GM21360 (cell line): ENCODE results near the gene ANO9.
"Not testable (repeated sequence)": the region's sequence is repeated elsewhere in the genome, so short reads cannot be mapped to it uniquely, and the experiment has no call there.

Source experiments
- ATAC-seq: cut with Tn5 transposase; IDR thresholded peaks from one replicate; pipeline ENCODE4 v1.9.1; 2021; ENCODE audit warnings: mild to moderate bottlenecking, moderate library complexity; ENCODE audit not compliant: unreplicated experiment

ANO9 gene

GRCh38 chr11:405323-405953, 36.4 kb downstream of the ANO9 start:
- ATAC-seq, result no peak

DNA sequence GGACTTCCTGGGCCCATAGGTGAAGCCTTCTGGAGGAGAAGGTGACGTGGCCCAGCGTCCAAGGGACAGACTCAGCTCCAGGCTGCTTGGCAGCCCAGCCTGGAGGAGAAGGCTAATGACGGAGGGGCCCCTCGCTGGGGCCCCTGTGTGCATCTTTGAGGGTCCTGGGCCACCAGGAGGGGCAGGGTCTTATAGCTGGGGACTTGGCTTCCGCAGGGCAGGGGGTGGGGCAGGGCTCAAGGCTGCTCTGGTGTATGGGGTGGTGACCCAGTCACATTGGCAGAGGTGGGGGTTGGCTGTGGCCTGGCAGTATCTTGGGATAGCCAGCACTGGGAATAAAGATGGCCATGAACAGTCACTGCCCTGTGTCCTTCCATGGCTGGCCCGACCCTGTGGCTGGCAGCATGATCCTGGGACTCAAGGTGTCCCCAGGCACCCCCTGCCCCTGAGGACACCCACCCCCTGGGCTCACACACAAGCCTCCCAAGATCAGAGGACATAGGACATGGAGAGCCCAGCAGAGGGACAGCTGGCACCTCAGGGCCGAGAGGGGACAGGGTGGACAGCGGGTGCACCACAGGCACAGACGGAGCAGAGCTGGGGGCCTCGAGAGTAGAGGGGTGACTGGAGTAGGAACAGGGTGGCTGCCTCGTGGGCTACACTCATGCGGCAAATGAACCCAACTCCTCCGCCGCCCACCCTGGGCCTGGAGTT, 37.1 kb downstream of the ANO9 start:
- no peak for ATAC-seq

DNA sequence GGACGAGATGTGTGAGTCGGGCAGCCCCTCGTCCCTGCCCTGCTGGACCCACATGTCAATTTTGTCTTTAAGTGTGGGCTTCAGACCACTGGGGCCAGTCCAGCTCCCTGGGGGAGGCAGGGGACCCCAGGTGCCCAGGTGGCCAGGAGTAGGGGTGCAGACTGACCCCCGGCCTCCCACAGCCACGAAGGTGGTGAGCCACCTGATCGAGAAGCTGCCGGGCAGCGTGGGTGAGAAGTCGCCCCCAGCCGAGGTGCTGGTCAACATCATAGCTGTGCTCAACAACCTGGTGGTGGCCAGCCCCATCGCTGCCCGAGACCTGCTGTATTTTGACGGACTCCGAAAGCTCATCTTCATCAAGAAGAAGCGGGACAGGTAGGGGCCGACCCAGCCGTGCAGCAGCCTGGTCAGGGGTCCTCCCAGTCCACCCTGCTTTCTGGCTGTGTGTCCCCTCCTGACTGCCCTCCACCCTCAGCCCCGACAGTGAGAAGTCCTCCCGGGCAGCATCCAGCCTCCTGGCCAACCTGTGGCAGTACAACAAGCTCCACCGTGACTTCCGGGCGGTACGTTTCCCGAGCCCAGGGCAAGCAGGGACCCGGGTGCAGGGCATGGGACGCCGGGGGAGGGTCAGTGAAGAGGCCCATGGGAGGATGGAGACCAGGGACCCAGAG, 37.9 kb downstream of the ANO9 start:
- ATAC-seq, result no peak

GRCh38 chr11:403021-403760, 38.6 kb downstream of the ANO9 start:
- ATAC-seq, result no peak

- ATAC-seq, result not testable (repeated sequence)
Measured at GRCh38 chr11:401196-401595, 40.6 kb downstream of the ANO9 start.

DNA sequence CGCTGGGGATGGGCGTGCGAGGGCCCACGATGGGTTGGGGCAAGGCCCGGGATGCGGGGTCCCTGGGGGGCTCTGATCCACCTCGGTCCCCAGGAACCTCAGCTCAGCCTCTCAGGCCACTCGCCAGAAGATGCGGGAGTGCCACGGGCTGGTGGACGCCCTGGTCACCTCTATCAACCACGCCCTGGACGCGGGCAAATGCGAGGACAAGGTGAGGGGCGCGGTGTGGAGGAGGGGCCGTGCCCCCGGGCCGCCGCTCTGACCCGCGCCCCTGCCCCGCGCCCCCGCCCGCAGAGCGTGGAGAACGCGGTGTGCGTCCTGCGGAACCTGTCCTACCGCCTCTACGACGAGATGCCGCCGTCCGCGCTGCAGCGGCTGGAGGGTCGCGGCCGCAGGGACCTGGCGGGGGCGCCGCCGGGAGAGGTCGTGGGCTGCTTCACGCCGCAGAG, 41.5 kb downstream of the ANO9 start:
- no peak for ATAC-seq

DNA sequence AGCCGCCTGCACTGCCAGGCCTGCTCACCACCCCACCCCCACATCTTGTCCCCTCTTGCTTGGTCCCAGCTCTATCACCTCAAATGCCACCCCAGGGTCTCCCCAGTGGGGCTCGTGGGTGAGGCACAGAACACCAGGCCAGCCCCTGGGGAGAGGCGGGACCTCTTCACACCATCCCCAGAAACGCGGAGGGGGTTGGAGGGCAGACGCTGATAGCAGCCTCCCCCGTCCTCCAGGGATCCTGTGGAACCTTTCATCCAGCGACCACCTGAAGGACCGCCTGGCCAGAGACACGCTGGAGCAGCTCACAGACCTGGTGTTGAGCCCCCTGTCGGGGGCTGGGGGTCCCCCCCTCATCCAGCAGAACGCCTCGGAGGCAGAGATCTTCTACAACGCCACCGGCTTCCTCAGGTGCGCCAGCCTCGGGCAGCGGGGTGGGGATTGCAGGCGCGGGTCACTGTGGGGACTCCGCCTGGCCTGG, 42.0 kb downstream of the ANO9 start:
- no peak for ATAC-seq

GRCh38 chr11:398826-399225, 43.0 kb downstream of the ANO9 start:
- ATAC-seq, result no peak

GRCh38 chr11:396948-397548, 44.8 kb downstream of the ANO9 start:
- peak; percentile 76 for ATAC-seq

DNA sequence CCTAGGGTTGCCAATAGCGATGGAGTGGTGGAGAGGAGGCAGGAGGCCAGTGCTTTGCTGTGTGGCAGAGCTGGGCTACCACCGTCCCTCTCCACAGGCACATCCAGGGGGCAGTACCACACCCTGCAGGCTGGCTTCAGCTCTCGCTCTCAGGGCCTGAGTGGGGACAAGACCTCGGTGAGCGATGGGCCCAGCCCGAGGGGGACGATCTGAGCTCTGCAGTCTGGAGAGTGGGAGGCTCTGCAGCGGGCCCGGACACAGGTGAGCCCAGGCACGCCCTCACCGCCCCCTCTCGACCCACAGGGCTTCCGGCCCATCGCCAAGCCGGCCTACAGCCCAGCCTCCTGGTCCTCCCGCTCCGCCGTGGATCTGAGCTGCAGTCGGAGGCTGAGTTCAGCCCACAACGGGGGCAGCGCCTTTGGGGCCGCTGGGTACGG, 45.3 kb downstream of the ANO9 start:
- ATAC-seq, result no peak

DNA sequence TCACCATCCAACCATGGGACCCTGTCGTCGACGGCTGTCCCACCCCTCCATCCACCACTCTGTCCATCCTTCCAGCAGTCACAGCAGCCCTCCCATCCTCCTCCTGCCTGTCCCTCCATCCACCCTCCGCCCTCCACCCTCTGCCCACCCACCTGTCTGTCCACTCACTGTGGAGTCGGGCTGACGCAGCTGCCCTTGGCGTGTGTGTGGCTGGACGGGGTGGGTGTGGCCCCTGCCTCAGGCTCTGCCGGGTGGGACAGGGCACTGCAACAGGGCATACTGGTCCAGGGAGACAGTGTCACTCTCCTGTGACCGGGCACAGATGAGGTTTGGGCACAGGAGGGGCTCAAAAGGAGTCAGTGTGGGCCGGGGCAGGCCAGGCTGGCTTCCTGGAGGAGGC, 45.9 kb downstream of the ANO9 start:
- ATAC-seq, result no peak

DNA sequence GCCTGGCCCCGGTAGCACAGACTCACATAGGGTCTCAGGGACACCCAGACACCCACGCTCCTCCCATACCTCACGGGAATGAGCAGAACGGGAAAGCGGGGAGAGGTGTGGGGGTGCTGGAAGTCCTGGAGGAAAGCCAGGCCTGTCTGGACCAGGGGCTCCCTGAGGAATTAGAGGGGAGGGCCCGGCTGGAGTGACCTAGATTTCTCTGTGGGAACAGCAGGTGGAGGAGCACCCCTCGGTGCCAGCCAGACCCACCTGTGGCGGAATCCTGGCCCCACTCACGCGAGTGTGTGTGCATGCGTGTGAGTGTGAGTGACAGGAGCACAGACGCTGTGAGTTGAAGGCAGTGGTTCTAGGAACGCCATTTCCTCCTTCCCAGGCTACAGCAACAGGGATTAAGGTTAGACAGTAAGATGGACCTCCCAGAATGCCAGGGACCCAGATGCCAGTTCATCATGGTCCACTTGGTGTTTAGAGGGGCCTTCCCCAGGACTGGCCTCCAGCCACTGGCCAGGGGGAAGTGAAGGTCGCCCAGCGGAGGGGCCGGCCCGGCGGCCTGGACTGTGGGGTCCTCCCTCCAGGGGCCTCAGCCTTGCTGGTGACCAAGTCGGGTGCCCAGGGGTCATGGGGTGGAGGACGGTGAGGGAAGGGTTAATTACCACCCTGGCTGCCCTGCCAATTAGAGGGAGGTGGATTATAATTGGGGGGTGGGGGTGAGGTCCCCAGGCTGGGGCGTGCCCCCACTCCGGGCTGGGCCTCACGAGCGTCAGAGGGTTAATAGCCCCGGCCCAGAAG, 46.8 kb downstream of the ANO9 start:
- ATAC-seq, result no peak

DNA sequence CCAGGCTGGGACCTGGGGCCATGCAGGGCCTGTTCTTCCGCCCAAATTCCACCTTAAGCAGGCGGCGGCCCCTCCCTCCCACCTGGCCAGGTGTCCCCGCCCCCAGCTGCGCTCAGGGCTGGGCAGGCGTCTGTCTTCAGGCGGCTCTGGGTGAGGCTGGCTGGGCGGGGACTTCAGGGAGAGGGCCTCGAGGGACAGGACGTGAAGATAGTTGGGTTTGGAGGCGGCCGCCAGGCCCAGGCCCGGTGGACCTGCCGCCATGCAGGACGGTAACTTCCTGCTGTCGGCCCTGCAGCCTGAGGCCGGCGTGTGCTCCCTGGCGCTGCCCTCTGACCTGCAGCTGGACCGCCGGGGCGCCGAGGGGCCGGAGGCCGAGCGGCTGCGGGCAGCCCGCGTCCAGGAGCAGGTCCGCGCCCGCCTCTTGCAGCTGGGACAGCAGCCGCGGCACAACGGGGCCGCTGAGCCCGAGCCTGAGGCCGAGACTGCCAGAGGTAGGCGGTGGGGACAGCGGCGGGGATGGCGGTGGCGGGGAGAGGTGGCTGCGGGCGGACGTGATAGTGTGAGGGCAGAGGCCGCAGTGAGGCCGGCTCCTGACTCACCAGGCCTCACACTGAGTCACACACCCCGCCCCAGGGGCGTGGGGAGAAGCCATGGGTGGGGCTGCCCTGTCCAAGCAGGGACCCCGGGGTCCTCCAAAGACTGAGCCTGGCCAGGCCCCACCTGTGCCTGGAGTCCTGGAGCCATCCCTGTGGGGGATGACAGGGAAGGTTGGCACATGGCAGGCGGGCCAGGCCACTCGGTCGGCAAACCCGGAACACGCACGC, 47.6 kb downstream of the ANO9 start, which contains the start of gene PKP3:
Gene PKP3 (plus strand): TSS at position 176 of the 824 bp plus-strand sequence. CDS start 84 bp downstream, at position 260.
- no peak for ATAC-seq

DNA sequence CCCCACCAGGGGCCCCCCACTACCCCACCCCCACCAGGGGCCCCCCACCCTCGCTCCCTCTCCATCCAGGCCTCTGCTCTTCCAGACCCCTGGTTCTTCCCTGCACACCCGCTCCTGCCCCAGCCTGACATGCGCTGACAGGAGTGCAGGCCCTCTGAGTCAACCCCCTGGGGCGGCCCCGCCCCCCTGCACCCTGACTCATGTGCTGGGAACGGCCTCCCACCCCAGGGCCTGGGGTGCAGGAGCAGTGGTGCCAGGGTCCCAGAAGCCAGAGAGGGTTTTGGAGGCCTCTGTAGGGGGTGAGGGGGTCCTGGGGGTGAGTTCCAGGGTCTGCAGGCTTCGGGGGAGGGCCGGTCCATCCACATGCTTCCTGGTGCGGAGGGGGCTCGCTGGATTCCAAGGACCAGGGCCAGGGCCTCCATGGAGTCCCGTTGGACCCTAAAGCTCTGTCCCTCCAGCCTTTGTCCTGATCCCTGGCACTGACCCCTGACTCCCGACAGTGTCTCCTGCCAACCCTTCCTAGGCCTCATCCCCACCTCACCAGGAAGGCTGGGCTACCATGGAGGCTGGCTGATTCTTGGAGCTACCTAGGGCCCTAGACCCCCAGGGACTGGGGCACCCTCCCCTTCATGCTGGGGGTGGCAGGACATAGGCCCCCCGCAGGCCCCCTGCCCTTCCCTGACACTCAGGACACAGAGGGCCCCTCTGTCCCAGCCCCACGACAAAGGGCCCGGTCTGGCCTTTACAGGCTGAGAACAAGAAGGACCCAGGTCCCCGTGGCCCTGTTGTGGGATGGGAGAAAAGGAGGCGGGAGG, 48.4 kb downstream of the ANO9 start:
- ATAC-seq, result no peak

GRCh38 chr11:392102-392777, 49.6 kb downstream of the ANO9 start:
- ATAC-seq, result no peak

DNA sequence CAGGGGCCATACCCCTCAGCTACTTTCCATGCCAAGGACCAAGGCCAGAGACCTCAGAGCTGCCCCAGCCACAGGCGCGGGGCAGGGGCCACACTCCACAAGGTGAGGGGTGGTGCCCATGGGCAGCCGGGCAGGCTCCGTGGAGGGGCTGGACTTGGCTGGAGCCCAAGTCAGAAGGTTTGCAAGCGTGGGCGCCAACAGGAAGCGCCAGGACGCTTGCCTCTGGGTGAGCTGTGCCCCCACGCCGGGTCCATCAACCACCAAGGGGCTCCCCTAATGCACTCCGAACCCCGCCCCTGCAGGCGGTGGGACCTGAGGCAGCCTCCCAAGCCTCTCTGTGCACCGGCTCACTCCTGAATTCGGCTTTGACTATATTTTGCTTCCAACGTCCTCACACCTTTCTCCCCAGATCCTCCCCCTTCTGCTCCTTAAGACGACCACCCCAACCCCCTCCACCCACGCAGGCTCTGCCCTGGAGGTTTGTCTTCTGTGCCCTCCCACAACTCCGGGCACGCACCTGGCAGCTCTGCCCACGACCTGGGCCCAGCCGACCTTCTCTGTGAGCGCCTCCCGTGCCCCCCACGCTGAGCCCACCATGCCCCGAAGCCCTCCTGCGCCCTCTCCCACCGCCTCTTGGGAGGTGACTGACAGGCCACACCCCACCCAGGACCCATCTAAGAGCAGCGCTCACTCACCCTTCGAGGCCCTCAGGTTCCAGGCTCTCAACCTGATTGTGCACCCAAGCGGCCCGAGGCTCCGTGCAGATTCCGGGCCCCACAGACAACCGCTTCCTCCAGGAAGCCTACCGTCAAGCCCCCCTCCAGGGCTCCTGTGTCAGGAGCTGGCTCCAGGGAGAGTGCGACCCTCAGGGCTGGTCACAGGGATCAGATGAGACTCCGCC, 50.4 kb downstream of the ANO9 start:
- ATAC-seq, result no peak

DNA sequence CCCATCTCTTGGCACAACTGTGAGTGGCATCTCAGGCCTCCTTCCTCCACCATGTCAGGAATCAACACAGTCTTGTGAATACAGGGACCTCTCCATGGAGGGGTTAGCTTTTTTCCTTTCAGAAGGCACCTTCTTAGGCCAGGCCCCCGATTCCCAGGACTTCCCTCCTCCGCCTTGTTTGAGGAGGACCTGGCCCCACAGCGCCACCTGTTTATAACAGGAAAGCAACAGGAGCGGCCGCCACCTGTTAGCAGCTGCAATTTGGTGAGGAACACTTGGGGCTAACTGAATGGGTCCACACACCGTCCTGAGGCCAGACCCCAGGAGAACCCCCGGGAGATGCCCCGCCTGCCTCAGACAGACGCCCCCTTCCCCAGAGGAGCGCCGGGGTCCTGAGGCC, 51.6 kb downstream of the ANO9 start:
- no peak for ATAC-seq
